Esophagus muscularis mucosa (tissue), 4 donors: ENCODE results near the gene TXLNB. TPM values are rescaled to one million over a fixed set of nuclear protein-coding genes. Genes with fewer than 3 reads are reported as not detected.

Experiments
- DNase-seq: peaks from one replicate; pipeline ENCODE4 v3.0.0-alpha.2; 2017; ENCODE audit errors: extremely low spot score
- H3K27ac ChIP-seq, 4 donors: fragments of 200-600 bp; sonication (generic); replicated peaks in 1 of 4; 1 replicate in 3 of 4; 2 replicates in 1 of 4; pipeline ENCODE4 v1.5.1; 2016 to 2019; ENCODE audit warnings: mild to moderate bottlenecking in 1 of 4
- H3K27me3 ChIP-seq, 4 donors: fragments of 200-600 bp; sonication (generic); one replicate each; pipeline versions ENCODE4 v1.5.1 to v1.6.0; 2016 to 2019
- H3K36me3 ChIP-seq, 4 donors: fragments of 200-600 bp; sonication (generic); one replicate each; pipeline ENCODE4 v1.5.1; 2016 to 2019
- H3K4me1 ChIP-seq, 4 donors: fragments of 200-600 bp; sonication (generic); one replicate each; pipeline ENCODE4 v1.5.1; 2016 to 2019
- H3K4me3 ChIP-seq, 4 donors: fragments of 200-600 bp; sonication (generic); 1 replicate in 2 of 4; 2 replicates in 2 of 4; pipeline ENCODE4 v1.5.1; 2016 to 2019; ENCODE audit warnings: mild to moderate bottlenecking in 4 of 4, moderate library complexity in 1 of 4
- H3K9me3 ChIP-seq, 4 donors: fragments of 200-600 bp; sonication (generic); 1 replicate in 3 of 4; 2 replicates in 1 of 4; pipeline ENCODE4 v1.5.1; 2016 to 2019
- CTCF ChIP-seq, 3 experiments: fragments of 200-600 bp in 2 of 3; fragments of 450-650 bp in 1 of 3; sonication (generic) in 2 of 3; IDR thresholded peaks; one replicate each; pipeline ENCODE4 v1.5.1; 2017 to 2019; ENCODE audit warnings: antibody characterized with exemption in 3 of 3, mild to moderate bottlenecking in 2 of 3, moderate library complexity in 1 of 3
- EP300 ChIP-seq: sonication (generic); formaldehyde crosslinking; IDR thresholded peaks from one replicate; pipeline ENCODE4 v1.6.1; 2017; ENCODE audit warnings: antibody characterized with exemption
- POLR2A ChIP-seq: fragments of 450-650 bp; IDR thresholded peaks from one replicate; pipeline ENCODE4 v1.6.1; 2017; ENCODE audit warnings: antibody characterized with exemption, moderate library complexity, mild to moderate bottlenecking, low read depth
- POLR2AphosphoS5 ChIP-seq, 2 donors: sonication (generic); formaldehyde crosslinking; IDR thresholded peaks; one replicate each; pipeline ENCODE4 v1.6.1; 2017; ENCODE audit warnings: antibody characterized with exemption in 2 of 2
- WGBS: methylation state at CpG from one replicate; pipeline ENCODE4 v1.1.5; 2018; 5-methylcytosine and 5-hydroxymethylcytosine counted together
- intact Hi-C: fragments of 100-400 bp; cut with DNase I; formaldehyde crosslinking; loops from one replicate; pipeline ENCODE4 v1.15.1; 2023
- total RNA-seq, 4 donors: library from RNA; depleted of rRNA; stranded (reverse); fragments of >200 nt; gene quantifications; one replicate each; pipeline versions ENCODE4 v1.1.0 to v1.2.1, GENCODE V29; 2016

TXLNB gene
- total RNA-seq, 4 donors from 2014 or later = 2.1 to 5.7 (median 2.9) TPM

GRCh38 chr6:139336488-139336887 lies 44.7 kb upstream of the TXLNB start:
- no peak for TF ChIP-seq EP300
- peak in 1 of 2 donors; percentile 21 for TF ChIP-seq POLR2AphosphoS5 (IDR thresholded peaks at IDR 0.05)
- intact Hi-C loops = loop anchor here (5.0 kb wide), 1 partner anchor 39 kb away; no protein-coding TSS in a partner anchor
- H3K36me3 ChIP-seq = no peaks in the 10 kb centered on the region
- no peak overlapping the region for H3K27ac ChIP-seq
- H3K4me3 ChIP-seq = no peak overlapping the region
- H3K9me3 ChIP-seq = no peaks in the 10 kb centered on the region
- 29% methylated on average over 4 of the region's 4 CpGs for WGBS
- DNase-seq = no peak
- no peaks in the 10 kb centered on the region for H3K27me3 ChIP-seq
- H3K4me1 ChIP-seq = peaks cover 2 to 26% (median 20%) of the 10 kb centered on the region in 4 donors

- no peaks in the 10 kb centered on the region for H3K36me3 ChIP-seq
- TF ChIP-seq EP300 = no peak
- no peak for TF ChIP-seq POLR2AphosphoS5 (IDR thresholded peaks at IDR 0.05)
- TF ChIP-seq CTCF (IDR thresholded peaks at IDR 0.05) = no peak
- no peak for TF ChIP-seq POLR2A
- H3K9me3 ChIP-seq = no peaks in the 10 kb centered on the region
- intact Hi-C loops = loop anchor here (5.0 kb wide), 1 partner anchor 38 kb away; no protein-coding TSS in a partner anchor
- H3K4me1 ChIP-seq = peaks cover 2 to 26% (median 20%) of the 10 kb centered on the region in 4 donors
- WGBS = 88% methylated on average over 5 of the region's 5 CpGs
- H3K27ac ChIP-seq = peak overlapping the region in 3 of 4 donors; percentile 47 to 60 (median 54)
- H3K27me3 ChIP-seq = no peaks in the 10 kb centered on the region
- H3K4me3 ChIP-seq = no peak overlapping the region
- DNase-seq = no peak
These were observed 43.8 kb upstream of the TXLNB start for GRCh38 chr6:139335447-139336210.

GRCh38 chr6:139334806-139335446 lies 43.1 kb upstream of the TXLNB start:
- WGBS = 38% methylated on average over 5 of the region's 5 CpGs
- Histone ChIP-seq H3K27ac (peak overlapping the region; percentile 6 to 60 (median 50)), H3K4me3 (no peak overlapping the region), H3K36me3 (no peaks in the 10 kb centered on the region), H3K27me3 (no peaks in the 10 kb centered on the region), H3K9me3 (no peaks in the 10 kb centered on the region), H3K4me1 (peaks cover 2 to 26% (median 20%) of the 10 kb centered on the region in 4 donors)
- DNase-seq = no peak
- TF ChIP-seq POLR2AphosphoS5 (IDR thresholded peaks at IDR 0.05) (peak in 1 of 2 donors; percentile 65), CTCF (IDR thresholded peaks at IDR 0.05) (no peak)
- intact Hi-C loops = loop anchor here (5.0 kb wide), 1 partner anchor 38 kb away; no protein-coding TSS in a partner anchor

- Histone ChIP-seq H3K27me3 (no peaks in the 10 kb centered on the region), H3K4me1 (peaks cover 0 to 14% (median 9%) of the 10 kb centered on the region in 4 donors), H3K9me3 (no peaks in the 10 kb centered on the region), H3K4me3 (no peak overlapping the region), H3K36me3 (no peaks in the 10 kb centered on the region), H3K27ac (no peak overlapping the region)
- intact Hi-C loops = no loop called here
- 72% methylated on average over 3 of the region's 3 CpGs for WGBS
- TF ChIP-seq POLR2A (no peak), CTCF (IDR thresholded peaks at IDR 0.05) (no peak), POLR2AphosphoS5 (IDR thresholded peaks at IDR 0.05) (no peak)
- DNase-seq = no peak
These were observed 39.2 kb upstream of the TXLNB start for GRCh38 chr6:139330826-139331500.

GRCh38 chr6:139330306-139330705 lies 38.5 kb upstream of the TXLNB start:
- H3K4me3 ChIP-seq = no peak overlapping the region
- intact Hi-C loops = no loop called here
- DNase-seq = no peak
- no peak for TF ChIP-seq CTCF (IDR thresholded peaks at IDR 0.05)
- TF ChIP-seq POLR2AphosphoS5 (IDR thresholded peaks at IDR 0.05) = no peak
- TF ChIP-seq EP300 = no peak
- no peak for TF ChIP-seq POLR2A
- peaks cover 0 to 8% (median 6%) of the 10 kb centered on the region in 4 donors for H3K4me1 ChIP-seq
- 88% methylated on average over 5 of the region's 5 CpGs for WGBS
- no peaks in the 10 kb centered on the region for H3K9me3 ChIP-seq
- no peak overlapping the region for H3K27ac ChIP-seq
- no peaks in the 10 kb centered on the region for H3K36me3 ChIP-seq
- H3K27me3 ChIP-seq = no peaks in the 10 kb centered on the region
